Cerebellar cortex (tissue), 1 donor: ENCODE measurements around the gene MAST4.

Experiments
- DNase-seq: peaks from one replicate; pipeline ENCODE4 v3.0.0-alpha.2; 2015; ENCODE audit warnings: low spot score

Gene MAST4

DNA sequence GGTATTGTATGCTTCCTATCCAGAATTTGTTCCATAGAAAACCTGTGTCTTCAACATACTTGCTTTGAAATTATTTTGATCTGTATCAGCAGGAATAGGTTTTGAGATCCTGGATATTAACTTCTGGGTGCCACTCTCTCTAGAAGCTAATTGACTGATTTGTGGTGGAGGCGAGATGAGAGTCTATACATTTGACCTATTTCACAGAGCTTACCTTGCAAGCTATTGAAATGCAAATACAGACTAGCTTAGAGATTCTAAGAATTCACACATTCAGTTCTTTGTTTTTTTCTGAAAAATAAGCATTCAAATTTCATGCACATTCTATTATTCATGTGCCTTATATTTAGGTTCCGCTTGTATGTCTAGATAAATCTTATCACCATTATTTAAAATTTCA, 246.3 kb downstream of the MAST4 start:
- no peak for DNase-seq

DNA sequence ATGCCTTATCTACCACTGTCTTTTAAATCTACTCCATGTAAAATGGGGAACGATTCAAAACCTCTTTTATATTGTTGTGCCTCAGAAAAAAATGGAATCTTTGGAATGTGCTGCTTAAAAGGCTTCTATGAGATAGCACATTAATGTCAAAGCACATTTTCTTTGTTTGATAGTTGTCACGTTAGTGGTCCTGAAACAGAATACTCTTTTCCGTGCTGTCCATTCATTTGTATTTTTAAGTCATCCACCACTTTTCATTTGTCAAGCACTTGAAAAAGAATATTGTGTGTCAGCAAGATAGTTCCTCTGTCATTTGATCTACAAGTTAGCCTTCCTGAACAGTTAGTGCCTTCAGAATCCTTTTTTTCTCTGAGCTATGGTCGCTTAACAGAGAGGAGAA, 246.9 kb downstream of the MAST4 start:
- no peak for DNase-seq

DNA sequence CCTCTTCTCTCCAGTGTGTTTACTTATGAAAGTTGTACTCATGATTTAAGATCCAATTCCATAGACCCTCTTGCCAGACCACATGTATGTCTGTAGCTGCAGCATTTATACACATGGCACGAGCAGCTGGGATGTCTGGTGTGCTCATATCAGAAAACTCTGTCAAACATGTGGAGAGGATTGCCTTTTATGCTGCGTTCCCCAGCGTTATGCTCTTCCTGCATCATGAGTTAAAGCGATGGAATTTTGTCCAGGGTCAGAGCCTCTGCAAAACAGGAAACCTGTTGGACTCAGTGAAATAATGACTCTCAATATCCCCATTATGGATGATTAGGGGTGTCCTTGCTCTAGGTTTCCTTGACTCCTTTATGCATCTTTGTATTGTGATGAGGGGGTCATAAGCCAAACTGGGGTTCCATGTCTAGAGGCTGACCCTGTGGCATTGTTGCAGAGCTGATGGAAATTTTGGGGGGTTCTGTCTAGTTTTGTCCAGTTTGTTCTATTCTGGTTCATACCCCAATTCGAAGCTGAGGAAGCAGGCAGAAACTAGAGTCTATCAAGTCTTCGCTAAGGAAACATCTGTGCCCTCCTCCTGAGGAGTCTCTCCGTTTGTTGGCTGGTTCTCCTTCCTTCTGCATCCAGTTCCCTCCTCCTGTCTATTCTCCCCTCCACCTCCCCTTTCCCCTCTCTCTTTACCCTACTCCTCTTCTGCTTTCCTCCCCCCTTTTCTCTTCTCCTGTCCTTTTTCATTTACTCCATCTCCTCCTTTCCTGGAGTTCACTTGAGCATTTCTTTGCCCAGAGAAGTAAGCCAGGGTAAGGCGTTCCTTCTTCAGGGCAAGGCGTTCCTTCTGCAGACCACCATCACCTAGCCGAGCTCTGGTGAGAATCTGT, 252.8 kb downstream of the MAST4 start:
- DNase-seq, result no peak

DNA sequence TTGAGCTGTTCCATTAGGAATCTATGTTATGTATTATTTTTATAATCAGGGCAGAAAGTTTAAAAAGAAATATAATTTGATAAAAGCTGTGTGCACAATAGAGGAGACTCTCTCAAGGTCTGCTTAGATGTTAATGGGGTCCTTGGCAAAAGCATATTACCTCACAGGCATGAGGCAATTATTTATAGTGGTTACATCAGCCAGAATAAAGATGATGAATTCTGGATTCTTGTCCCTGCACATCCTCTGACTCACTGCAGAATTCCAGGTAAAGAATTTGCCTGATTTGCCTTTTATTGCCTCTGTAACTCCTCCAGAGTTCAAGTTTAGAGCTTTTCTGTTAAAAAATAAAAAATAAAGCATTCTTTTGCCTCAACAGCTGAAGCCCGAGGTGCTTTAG, 253.6 kb downstream of the MAST4 start:
- DNase-seq, result no peak

DNA sequence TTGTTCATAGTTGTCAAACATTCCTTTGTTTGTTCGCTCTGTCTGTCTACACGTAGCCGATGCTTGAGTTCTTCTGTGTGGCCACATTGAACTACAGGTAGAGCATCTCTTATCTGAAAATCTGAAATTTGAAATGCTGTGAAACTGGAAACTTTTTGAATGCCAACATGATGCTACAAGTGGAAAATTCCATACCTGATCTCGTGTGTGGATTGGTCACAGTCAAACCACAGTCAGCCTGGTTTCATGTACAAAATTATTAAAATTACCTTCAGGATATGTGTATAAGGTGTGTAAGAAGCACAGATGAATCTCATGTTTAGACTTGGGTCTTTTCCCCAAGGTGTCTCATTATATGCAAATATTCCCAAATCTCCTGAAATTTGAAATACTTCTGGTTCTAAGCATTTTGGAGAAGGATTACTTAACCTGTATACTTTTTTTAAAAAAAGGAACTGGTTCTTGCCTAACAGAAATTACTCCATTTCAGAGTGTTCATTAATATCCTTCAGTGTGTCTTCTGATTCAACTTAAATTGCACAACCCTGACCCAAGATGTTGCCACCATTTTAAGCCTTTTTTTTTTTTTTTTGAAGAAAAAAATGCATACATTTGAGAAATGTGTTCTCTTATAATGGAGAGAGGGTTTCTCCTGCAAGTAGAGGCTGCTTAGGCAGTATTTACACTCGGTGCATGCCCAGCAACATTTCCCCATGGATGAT, 254.3 kb downstream of the MAST4 start:
- no peak for DNase-seq

DNA sequence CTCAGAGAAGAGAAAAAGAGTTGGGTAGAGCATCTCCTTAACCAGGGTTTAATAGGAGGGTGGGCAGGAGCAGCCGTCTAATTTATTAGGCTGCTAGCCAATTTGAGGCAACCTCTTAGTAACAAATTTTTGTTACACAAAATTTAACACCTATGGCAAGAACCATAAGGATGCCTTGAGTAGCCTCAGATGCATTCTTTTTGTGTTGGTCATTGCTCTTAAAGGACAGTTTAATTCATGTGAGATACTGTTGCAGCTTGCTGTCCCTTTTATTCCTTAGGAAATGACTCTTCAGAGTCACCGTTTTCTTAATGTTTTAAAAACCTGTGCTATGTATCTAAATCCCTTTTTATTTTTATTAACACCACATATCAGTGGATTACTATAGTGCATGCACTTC, 255.1 kb downstream of the MAST4 start:
- DNase-seq, result no peak

DNA sequence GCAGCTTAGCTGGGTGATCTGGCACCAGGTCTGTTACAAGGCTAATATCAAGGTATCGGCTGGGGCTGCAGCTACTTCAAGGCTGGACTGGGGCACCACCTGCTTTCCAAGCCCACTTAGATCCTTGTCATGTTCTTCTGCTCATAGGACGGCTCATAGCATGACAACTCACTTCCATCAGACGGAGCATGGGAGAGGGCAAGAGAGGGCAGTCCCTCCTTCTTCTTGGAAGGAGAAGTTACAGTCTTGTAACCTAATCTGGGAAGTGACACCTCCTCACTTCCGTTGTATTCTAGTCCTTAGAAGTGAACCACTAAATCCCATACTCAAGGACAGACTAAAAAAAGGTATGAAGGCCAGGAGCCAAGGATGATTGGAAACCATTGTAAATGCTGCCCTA, 258.2 kb downstream of the MAST4 start:
- no peak for DNase-seq

DNA sequence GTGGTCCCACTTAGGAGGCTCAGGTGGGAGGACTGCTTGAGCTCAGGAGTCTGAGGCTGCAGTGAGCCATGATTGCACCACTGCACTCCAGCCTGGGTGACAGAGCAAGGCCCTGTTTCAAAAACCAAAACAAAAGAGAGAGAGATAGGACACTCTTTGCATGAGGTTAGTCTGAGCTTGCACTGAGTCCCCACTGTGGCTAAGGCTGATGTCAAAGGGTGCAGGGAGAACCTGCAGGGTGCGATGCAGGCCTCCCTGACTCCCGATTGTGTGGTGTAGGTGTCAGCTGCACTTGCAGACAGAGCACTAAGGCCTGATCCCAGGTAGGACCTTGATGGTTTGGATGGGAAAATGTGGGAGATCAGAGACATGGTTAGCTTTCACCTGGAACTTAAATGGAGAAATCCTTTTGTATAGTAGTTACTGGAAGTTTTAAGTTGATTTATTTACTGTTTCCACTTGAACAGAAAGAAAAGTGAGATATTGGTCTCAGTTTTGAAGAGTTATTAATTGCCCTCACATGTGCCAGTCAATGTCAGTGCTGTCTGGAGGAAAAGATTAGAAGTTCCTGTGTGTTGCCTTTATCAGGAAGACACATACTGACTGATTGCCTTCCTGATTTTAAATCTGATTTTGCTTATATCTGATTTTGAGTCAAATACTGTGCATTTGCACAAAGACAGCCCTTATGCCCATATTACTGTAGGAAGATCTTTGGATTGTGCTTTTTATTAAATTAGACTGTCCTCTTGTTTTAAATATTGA, 260.0 kb downstream of the MAST4 start:
- no peak for DNase-seq

DNA sequence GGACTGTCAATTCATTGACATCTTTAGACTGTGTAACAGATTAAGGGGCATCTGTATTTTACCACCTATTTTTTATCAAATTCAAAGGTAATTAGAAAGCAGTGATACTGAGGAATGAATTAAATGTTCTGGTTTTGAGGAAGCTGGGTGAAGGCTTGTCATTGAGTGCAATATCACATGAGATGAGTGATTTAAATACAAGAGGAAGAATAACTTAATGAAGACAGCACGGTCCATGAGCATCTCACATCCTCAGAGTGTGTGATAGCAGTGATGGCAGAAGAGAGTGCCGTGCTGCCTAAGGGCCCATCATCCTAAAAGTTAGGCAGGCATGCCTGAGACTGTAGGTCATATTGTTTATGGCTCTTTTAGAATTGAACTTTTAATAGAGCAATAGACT, 263.3 kb downstream of the MAST4 start:
- DNase-seq, result no peak

DNA sequence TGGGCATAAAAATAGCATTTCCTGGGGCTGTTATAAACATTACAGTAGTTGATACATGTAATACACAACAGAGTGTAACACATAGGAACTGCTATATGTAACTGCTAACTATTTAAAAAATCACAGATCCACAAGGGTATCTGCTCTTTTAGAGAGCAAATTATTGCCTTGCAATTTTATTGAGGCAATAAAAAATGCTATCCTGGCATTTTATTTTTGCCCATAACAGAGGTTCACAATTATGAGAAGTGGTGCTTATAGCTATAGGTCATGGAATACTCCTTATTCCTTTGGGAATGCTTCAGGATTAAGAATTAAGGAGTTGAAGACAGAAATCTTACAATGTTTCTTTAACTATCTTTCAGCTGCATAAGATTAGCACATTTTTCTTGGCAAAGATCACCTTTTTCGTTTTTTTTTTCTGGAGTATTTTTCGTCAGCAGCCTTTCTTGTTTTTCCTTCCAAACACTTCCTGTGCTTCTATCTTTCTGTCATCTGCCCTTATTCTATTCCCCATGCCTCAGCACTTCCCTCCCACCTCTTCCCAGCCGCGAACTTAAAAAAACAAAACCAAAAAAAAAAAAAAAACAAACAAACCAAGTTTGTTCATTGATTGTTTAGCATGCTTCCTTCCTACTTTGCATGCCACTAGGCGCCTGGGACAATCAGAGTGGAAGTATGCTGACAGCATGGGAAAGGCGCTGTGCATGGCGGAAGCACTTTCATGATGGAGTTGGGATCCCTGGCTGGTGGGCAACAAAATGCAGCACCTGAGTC, 264.2 kb downstream of the MAST4 start:
- DNase-seq, result no peak

DNA sequence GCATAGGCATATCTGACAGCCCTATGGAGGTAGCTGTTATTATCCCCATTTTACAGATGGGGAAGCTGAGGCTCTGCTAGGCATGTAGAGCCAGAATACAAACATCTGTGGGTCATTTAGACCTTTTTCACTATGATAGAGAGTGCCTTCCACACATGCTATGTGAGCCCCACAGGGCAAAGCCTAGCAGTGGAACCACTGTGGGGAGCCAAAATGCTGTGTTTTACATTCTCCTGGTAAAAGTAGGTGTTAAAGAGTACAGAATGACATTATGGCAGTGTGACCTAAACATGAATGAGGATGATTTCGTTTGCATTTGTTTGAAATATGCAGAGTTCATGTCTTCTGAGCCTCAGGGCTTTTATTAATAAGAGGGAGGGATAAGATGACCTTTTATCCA, 265.2 kb downstream of the MAST4 start:
- DNase-seq, result no peak

DNA sequence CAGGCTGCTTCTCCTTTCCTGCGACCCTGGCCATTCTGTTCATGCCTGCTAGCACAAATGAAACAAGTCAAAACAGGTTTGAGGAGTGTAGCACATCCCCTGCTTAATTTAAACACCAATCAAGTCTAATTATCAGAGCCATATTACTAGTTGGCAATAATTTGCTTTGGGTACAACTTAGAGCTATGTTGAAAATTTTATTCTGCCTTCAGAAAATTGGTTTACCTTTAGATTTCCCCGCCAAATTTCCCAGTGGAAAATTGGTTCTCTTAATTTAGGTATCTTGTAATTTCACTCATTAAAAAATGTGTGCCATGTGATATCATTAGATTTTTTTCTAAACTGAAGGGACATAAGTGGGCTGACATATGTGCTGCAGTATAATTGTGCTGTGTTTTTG, 265.8 kb downstream of the MAST4 start:
- DNase-seq, result no peak

DNA sequence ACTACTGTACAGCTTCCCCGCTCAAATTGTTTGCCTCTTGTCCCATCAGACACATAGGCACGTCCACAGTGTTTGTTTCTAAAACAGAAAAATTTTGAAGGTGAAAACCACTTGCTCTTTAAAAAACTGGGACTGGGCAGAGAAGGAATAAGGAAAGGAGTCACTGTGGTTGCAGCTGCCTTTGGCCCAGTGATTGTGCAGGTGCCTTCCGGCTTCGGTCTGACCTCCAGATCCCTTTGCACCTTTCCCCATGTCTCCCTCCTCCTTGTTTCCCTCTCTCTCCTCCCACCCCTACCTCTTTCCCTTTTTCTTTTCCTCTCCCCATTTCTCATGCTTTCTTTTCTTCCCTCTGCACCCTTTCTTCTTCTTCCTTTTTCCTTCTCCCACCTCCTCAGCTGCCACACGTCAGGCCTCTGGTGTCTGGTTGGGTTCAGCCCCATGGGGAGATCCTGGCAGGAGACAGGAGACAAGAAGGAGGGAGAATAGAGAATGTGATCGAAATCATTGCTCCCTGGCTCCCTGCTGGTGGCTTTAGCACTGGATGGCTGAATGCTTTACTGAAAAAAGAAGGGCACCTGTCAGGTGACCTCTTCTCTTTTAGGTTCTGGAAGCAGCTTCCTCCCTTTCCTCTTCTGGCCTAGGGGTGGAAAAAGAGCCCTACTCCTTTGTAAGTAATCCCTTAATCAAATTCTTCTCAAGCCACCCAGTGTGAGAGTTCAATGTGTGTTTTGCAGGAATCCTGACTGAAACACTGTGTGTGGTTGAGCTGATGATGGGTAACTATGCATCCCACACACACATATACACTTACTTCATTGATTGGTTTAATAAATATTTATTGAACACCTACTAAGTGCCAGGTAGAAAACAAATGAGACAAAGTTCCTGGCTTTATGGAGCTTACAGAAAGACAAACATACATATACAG, 267.3 kb downstream of the MAST4 start:
- no peak for DNase-seq

DNA sequence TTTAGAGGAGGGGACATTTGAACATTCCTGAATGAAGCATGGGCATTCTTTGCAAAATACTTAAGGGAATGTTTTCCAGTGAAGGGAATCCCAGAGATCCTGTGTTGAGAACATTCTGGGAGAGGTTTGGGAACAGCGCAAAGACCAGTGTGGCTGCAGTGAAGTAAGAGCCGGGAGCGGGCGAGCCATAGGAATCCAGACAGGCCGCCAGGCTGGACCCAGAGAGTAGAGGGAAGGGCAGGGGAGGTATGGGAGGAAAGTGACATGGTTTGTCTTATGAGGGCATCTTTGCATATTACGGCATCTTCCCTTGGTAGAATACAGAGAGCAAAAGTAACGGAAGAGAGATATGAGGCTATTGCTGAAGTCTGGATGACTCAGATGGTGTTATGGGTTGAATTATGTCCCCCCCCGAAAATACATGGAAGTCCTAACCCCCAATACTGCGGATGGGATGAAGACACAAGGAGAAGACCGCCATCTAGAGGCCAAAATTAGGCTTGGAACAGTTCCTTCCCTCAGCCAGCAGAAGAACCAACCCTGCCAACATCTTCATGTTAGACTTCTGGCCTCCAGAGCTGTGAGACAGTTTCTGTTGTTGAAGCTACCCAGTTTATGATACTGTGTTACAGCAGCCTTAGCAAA, 268.2 kb downstream of the MAST4 start:
- DNase-seq, result no peak

DNA sequence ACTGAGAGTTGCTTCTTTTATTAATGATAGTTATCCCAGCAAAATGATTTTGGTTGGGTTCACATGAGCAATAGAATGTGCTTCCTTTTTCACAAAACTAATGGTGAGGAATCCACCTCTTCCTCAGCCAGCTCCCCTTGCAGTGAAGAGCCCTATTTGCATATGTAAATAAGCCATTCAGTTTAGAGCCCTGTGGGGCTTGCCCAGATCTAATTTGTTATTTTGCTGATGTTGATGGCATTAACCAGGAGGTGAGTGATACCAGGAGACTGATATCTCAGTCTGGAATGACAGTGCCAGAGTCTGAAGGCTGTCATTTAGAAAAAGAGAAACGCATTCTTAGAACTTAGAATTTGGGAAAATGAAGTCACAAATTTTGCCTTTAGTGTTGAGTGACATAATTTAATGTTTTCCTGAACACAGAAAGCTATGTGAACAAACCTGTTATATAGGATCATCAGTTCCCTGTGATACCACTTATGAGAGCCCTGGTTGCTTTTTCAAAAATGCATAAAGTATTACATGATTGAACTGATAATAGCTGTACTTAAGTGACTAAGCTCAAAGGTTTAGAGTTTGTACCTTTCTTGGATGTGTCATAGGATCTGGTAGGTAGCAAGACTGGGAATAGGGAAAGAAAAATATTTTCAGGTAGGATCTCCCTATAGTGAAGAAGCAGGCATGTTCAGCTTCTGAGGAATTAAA, 271.6 kb downstream of the MAST4 start:
- no peak for DNase-seq

DNA sequence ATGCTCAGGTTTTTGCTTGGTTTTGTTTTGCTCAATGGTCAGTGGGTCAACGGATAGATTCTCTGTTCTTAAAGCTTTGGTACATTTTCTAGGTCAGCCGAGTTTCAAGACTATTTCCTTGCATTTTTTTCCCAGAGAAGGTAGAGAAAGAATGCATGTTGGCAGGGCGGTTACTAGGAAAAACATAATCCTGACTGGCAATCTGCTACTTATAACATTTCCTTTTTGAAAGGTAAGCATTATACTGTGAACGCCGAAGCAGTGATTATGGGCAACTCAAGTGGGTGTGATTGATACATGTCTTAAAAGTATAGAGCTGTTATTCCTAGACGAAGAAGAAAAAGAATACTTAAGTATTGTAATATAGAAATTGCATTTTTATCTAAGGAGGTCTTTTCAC, 273.2 kb downstream of the MAST4 start:
- DNase-seq, result no peak

DNA sequence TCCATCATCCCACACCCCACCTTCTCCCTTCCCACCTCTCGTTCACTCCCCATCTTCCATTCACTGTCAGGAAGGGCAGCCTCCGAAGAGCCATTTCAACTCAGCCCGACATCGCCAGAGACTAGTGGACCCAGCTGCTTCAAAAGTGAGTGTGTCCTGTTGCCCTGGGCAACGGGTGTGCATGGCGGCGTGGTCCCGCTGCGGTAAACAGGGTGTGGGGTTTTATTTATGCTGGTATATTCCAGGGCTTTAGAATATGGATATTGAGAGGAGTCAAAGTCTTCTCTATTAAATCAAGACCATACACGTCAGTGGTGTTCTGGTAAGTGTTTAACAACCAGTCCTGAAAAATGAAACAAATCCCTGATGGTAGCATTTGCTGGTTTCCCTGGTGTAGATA, 274.5 kb downstream of the MAST4 start:
- DNase-seq, result no peak

DNA sequence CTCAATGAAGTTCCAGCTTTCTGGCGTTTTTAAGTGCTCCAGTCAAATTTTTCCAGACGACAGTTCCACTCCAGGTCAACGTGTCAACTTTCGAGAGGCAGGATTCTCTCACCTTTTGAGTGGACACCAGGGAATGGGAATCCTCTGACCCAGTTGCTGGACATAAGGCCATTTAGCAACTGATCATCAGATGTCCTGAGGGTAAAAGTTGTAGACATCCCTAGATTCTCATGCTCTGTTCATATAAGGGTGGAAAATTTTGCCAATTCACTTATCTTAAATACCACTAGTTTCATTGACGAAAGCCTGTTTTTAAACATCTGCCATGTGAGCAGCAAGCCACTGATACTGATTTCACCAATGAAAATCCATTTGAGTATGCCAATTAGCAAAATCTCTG, 275.5 kb downstream of the MAST4 start:
- DNase-seq, result no peak

DNA sequence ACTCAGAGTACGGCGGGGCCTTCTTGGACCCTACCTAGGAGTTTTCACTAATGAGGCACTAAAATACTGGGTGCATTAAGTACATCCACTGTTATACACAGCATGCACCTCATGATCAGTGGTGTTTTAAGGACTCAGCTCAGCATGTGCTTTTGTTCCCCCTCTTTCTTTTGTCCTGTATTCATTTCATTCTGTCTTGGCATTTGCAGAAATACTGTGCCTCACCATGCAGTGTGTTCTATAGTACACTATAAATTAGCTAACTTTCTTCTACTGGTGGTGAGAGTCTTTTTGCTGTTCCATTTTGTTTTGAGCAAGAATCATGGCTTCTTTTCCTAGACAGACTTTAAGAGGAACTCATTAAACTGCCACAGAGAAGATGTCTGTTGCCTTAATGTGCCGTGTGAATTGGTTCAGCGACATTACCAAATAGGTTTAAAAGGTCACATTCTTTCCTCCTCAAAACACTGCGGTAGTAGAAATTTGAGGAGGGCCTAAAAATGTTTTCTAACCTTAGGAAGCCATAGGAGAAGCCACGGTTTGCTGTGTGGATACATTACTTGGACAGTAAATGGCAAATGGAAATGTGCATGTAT, 276.6 kb downstream of the MAST4 start:
- no peak for DNase-seq
